HUES64 (cell line): ENCODE measurements around the gene PRR33.
"Not testable (repeated sequence)": the region's sequence is repeated elsewhere in the genome, so short reads cannot be mapped to it uniquely, and the experiment has no call there.

ENCODE experiments used
- H3K27ac ChIP-seq: 2 replicates; pipeline ENCODE4 v1.7.0; 2013; ENCODE audit warnings: low read depth, low read length, inconsistent platforms
- H3K27me3 ChIP-seq: 2 replicates; pipeline ENCODE4 v1.6.1; 2013; ENCODE audit warnings: mild to moderate bottlenecking, low read length; ENCODE audit not compliant: insufficient read depth
- H3K36me3 ChIP-seq: 2 replicates; pipeline ENCODE4 v1.6.1; 2013; ENCODE audit warnings: mild to moderate bottlenecking, low read length; ENCODE audit not compliant: insufficient read depth
- H3K4me1 ChIP-seq: 2 replicates; pipeline ENCODE4 v1.6.1; 2013; ENCODE audit warnings: mild to moderate bottlenecking, low read length, moderate library complexity; ENCODE audit not compliant: insufficient read depth
- H3K4me3 ChIP-seq: 2 replicates; pipeline ENCODE4 v1.5.1; 2013; ENCODE audit warnings: mild to moderate bottlenecking, low read length, moderate library complexity
- H3K9ac ChIP-seq: 2 replicates; pipeline ENCODE4 v1.6.1; 2013; ENCODE audit warnings: mild to moderate bottlenecking, low read depth, low read length
- H3K9me3 ChIP-seq: 2 replicates; pipeline ENCODE4 v1.6.1; 2013; ENCODE audit warnings: low read depth, low read length; ENCODE audit not compliant: insufficient read depth
- WGBS: fragments of 150-250, 120-280 bp; methylation state at CpG from one replicate; pipeline ENCODE4 v1.1.7; 2013; ENCODE audit warnings: missing lambda C conversion rate; 5-methylcytosine and 5-hydroxymethylcytosine counted together

PRR33 gene

DNA sequence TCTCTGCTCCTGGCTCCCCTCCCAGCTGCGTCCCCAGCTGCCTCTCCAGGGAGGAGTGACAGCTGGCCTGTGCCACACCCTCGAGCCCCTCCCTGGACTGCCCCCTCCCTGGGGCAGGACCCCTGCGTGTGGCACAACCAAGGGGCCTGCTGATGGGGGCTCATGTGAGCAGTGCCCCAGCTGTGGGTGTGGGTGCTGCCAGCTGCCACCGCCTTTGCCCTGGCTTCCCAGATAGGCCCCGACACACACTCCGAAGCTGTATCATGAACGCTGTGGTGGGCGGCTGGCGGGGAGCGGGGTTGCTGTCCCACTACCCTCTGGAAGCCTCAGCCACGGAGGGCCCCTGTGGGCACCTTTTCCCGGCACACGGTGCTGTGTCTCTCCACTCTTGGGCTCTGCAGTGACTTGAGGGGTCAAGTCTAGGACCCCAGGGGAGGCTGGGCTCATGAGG lies 15.8 kb downstream of the PRR33 start:
- not testable (repeated sequence) for H3K4me3 ChIP-seq, H3K27ac ChIP-seq, H3K9me3 ChIP-seq, H3K4me1 ChIP-seq, H3K36me3 ChIP-seq, H3K9ac ChIP-seq, H3K27me3 ChIP-seq
- WGBS: 83% methylated on average over 13 of the region's 13 CpGs

DNA sequence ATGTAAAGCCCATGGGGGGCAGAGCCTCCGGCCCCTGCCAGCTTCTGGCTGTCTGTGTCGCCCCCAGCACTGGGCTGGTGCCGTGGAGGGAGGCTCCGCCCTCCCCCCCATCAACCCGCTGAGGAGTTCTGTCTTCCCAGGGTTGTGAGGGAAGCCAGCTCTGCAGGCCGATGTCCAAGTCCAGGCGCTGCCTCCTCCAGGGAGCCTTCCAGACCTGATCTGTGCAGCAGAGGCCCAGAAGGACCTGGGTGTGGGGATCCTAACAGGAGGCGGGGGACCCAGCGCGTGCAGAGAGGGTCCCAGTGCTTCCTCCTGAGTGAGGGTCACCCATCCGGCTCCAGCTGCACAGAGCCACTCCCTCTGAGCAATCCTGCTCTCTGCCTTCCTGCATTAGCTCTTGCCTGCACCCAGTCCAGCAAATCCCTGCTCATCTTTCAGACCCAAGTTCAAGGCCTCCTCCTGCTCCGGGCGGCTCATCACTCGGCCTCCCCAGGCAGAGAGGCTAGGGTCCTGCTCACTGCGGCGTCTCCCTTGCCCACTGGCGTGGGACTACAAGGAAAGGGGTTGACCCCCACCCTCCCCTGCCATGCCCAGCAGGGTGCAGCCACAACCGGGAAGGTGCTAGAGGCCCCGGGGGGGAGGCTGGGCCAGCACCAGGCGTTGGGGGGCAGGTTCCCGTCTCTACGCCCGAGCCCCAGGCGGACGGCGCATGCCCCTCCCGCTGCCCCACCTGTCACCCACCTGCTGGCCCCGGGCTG lies 16.4 kb downstream of the PRR33 start:
- no peaks in the 10 kb centered on the region for H3K9me3 ChIP-seq
- WGBS: 84% methylated on average over 27 of the region's 28 CpGs
- no peaks in the 10 kb centered on the region; the same call in 1 of the 2 replicates for H3K27me3 ChIP-seq
- H3K36me3 ChIP-seq: no peaks in the 10 kb centered on the region
- no peak overlapping the region for H3K27ac ChIP-seq
- no peak overlapping the region for H3K9ac ChIP-seq
- no peak overlapping the region for H3K4me3 ChIP-seq
- H3K4me1 ChIP-seq: no peaks in the 10 kb centered on the region

DNA sequence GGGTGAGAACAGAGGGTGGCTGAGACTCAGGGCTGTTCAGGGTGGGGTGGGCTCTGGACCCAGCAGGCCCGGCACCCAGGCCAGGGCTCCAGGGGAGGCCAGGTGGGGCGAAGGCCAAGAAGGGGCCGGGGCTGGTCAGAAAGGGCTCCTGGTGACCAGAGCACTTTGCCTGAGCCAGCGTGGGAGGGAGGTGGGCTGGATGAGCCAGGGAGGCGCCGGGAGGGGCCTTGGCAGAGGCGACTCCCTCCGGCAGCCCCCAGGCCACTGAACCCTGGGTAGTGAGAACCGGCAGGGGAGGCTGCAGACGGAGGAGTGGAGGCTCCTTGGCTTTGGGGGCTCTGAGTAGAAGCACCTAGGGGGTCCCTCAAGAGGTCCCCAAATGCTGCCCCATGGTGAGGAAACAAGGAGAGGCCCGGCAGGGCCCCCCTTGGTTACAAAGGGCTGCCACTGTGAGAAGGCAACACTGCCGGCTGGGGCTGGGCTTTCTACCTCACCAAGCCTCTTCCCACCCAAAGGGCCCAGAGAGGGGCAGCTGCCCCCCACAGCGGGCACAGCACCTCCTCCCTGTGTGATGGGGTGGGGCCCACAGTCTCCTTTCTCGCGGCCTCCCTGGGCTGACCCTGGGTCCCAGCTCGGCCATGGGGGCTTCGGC lies 17.1 kb downstream of the PRR33 start:
- H3K9me3 ChIP-seq, H3K4me3 ChIP-seq, H3K27ac ChIP-seq, H3K36me3 ChIP-seq, H3K27me3 ChIP-seq, H3K9ac ChIP-seq, H3K4me1 ChIP-seq: not testable (repeated sequence)
- WGBS: 83% methylated on average over 17 of the region's 17 CpGs

DNA sequence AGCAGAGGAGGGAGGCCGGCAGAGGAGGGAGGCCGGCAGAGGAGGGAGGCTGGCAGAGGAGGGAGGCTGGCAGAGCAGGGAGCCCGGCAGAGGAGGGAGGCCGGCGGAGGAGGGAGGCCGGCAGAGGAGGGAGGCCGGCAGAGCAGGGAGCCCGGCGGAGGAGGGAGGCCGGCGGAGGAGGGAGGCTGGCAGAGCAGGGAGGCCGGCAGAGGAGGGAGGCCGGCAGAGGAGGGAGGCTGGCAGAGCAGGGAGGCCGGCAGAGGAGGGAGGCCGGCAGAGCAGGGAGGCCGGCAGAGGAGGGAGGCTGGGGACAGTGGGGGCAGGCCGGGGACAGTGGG lies 17.9 kb downstream of the PRR33 start:
- not testable (repeated sequence) for H3K9me3 ChIP-seq, H3K36me3 ChIP-seq, H3K27ac ChIP-seq, H3K9ac ChIP-seq, H3K27me3 ChIP-seq, H3K4me3 ChIP-seq, H3K4me1 ChIP-seq
- WGBS: 87% methylated on average over 16 of the region's 17 CpGs

- H3K36me3 ChIP-seq: no peaks in the 10 kb centered on the region
- H3K27ac ChIP-seq: no peak overlapping the region
- 79% methylated on average over 11 of the region's 11 CpGs for WGBS
- H3K4me1 ChIP-seq: no peaks in the 10 kb centered on the region
- no peak overlapping the region for H3K4me3 ChIP-seq
- H3K9me3 ChIP-seq: no peaks in the 10 kb centered on the region
- H3K9ac ChIP-seq: no peak overlapping the region
- no peaks in the 10 kb centered on the region for H3K27me3 ChIP-seq
Measured at GRCh38 chr11:1873048-1873812, 18.5 kb downstream of the PRR33 start.

- no peaks in the 10 kb centered on the region for H3K4me1 ChIP-seq
- H3K27me3 ChIP-seq: no peaks in the 10 kb centered on the region
- H3K9me3 ChIP-seq: no peaks in the 10 kb centered on the region
- no peaks in the 10 kb centered on the region for H3K36me3 ChIP-seq
- H3K27ac ChIP-seq: no peak overlapping the region
- H3K4me3 ChIP-seq: no peak overlapping the region
- H3K9ac ChIP-seq: no peak overlapping the region
- WGBS: 90% methylated on average over 25 of the region's 25 CpGs
Measured at GRCh38 chr11:1872267-1872985, 19.3 kb downstream of the PRR33 start.

GRCh38 chr11:1871531-1871930 lies 20.2 kb downstream of the PRR33 start:
- Histone ChIP-seq H3K4me3 (no peak overlapping the region), H3K9me3 (no peaks in the 10 kb centered on the region), H3K36me3 (no peaks in the 10 kb centered on the region), H3K9ac (no peak overlapping the region), H3K27ac (no peak overlapping the region), H3K4me1 (no peaks in the 10 kb centered on the region), H3K27me3 (no peaks in the 10 kb centered on the region)
- WGBS: 88% methylated on average over 15 of the region's 15 CpGs

DNA sequence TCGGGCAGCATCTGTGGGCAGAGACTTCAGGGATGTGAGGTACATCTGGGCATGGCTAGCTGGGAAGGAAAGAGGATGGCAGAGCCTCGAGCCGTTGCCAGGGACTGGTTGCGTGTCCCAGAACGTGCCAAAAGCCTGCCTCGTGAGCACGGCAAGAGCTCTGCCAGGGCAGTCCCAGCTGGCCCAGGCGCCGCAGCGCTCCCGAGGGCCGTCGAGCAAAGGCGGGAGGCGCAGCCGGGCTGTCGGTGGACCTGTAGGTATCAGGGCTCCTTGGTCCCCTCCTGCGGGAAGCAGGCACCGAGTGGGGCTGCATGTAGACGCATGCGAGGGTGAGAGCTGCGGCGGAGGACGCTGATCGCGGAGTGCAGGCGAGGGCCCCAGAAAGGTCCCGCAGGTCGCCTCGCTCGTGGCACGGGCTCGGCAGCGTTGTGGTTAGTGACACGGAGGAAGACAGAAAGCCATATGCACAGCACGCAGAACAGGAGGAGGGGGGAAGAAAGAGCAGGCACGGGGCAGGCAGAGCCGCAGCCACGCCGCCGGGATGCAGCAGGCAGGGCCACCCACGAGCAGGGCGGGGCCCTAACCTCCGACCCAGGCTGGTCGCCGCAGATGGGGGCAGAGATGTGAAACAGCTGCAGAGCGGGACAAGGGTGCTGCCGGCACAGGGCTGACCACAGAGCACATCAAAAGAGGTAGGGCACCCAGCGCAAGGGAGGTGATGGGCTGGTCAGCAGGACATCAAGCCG lies 20.8 kb downstream of the PRR33 start:
- Histone ChIP-seq H3K4me3 (no peak overlapping the region), H3K4me1 (no peaks in the 10 kb centered on the region), H3K36me3 (no peaks in the 10 kb centered on the region), H3K9ac (no peak overlapping the region), H3K27ac (no peak overlapping the region), H3K9me3 (no peaks in the 10 kb centered on the region), H3K27me3 (no peaks in the 10 kb centered on the region; the same call in 1 of the 2 replicates)
- 68% methylated on average over 50 of the region's 50 CpGs for WGBS

GRCh38 chr11:1870326-1870696 lies 21.4 kb downstream of the PRR33 start:
- WGBS: 89% methylated on average over 12 of the region's 12 CpGs
- no peaks in the 10 kb centered on the region for H3K36me3 ChIP-seq
- no peaks in the 10 kb centered on the region; the same call in 1 of the 2 replicates for H3K27me3 ChIP-seq
- H3K9me3 ChIP-seq: no peaks in the 10 kb centered on the region
- H3K4me3 ChIP-seq: no peak overlapping the region
- H3K27ac ChIP-seq: no peak overlapping the region
- H3K9ac ChIP-seq: no peak overlapping the region
- no peaks in the 10 kb centered on the region for H3K4me1 ChIP-seq

GRCh38 chr11:1869427-1870325 lies 22.0 kb downstream of the PRR33 start:
- no peak overlapping the region for H3K9ac ChIP-seq
- H3K4me3 ChIP-seq: no peak overlapping the region
- no peaks in the 10 kb centered on the region for H3K9me3 ChIP-seq
- H3K4me1 ChIP-seq: no peaks in the 10 kb centered on the region
- H3K27ac ChIP-seq: no peak overlapping the region
- H3K27me3 ChIP-seq: no peaks in the 10 kb centered on the region; the same call in 1 of the 2 replicates
- 84% methylated on average over 32 of the region's 34 CpGs for WGBS
- no peaks in the 10 kb centered on the region for H3K36me3 ChIP-seq
